Activated CD4-positive, alpha-beta T cell treated with anti-CD3 and anti-CD28 coated beads for 24 hours (primary cell): Measurements from ENCODE around the gene EVI5.

ENCODE experiments used
- DNase-seq, 2 donors: peaks; one replicate each; pipeline ENCODE4 v3.0.0-alpha.2; 2020; ENCODE audit warnings: low read depth in 2 of 2

The EVI5 gene

DNA sequence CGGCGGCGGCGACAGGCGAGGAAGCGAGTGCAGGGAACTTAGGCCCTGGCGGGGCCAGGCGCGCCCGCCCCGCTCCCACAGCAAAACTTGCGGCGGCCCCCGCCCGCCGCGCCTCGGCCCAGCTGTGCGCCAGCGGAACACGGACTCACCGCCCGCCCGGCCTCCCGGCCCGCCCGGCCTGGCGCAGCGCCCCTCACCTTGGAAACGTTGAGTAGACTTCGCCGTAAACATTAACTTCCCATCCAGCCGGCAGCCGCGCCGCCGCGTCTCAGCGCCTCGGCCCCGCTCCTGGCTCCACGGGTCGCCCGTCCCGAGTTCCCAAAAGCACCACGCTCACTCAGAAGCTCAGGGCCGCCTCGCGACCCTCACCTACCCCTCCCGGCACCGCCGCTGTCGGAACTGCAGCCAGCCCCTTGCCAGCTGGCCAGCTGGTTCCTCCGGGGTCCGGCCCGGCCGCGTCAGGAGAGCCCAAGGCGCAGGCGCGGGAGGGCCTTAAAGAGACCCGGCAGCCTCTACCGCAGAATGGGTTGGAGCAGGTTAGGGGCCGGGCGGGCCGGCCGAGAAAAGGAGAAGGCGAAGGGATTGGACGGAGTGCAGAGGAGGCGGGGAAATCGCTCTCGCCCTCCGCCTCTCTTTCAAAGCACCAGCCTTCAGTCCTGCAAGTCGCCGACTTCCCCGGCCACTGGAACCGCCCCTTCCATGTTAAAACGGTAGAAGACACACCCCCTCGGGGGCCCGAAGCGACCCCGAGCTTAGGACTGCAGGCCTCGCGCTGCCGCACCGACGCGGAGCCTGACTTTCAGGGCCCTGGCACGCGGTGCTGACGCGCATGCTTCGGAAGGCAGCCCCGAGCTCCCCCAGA, at the start of gene EVI5:
Gene EVI5, minus strand, starts transcription at position 470 of the 862 bp plus-strand sequence. CDS start 48,562 bp downstream, outside the sequence.
- DNase-seq, result peak; percentile 46 to 49

DNA sequence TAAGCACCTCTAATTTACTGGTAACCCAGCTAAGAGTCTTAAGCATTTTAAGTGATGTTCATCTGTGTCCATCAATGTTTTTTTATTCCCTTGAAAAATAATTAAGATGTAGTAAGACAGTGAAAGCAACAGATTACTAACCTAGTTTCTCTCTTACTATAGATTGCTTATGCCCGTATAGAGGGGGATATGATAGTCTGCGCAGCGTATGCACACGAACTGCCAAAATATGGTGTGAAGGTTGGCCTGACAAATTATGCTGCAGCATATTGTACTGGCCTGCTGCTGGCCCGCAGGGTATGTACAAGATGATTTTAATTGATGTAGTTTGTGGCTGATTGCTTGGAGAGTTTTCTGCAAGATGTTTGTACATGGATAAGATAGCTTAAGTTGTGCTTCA, 49.7 kb upstream of the EVI5 start:
- DNase-seq, result no peak

DNA sequence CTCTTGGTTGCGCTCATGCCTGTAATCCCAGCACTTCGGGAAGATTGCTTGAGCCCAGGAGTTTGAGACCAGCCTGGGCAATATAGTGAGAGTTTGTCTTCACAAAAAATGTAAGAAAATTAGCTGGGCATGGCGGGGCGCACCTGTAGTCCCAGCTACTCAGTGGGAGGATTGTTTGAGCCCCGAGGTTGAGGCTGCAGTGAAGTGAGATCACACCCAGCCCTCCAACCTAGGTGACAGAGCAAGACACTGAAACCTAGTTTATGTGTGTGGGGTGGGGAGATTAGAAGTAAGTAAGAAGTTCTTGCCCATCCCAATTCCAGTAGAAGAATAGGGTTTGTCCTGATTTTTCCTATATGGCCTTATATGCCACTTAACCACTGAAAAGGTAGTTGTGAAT, 48.9 kb upstream of the EVI5 start:
- no peak for DNase-seq

DNA sequence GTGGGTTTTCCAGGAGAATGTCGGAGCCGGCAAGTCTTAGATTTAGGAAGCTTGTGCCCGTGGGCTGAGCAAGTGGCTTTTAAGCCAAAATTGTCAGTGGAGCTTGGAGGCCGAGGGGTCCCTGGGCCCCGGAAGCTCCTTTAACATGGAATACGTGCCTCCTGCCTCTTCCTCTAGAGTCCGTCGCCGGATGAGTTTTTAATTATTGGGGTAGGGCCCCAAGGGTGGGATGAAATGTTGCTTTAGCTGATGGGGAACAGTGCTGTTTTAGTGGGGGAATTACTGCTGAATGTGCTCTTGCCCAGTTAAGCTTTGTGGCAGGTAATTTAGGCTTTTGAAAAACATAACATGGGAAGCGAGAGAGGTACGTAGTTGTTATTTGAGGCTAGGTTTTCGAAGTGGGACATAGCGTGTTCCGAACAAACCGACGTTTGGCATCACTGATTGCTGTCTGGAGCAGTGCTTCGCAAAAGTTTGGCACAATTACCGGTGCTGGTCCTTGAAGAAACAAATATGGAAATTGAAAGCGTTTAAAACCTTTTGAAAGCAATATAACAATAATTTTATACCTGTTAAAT, 47.7 kb upstream of the EVI5 start:
- no peak for DNase-seq

DNA sequence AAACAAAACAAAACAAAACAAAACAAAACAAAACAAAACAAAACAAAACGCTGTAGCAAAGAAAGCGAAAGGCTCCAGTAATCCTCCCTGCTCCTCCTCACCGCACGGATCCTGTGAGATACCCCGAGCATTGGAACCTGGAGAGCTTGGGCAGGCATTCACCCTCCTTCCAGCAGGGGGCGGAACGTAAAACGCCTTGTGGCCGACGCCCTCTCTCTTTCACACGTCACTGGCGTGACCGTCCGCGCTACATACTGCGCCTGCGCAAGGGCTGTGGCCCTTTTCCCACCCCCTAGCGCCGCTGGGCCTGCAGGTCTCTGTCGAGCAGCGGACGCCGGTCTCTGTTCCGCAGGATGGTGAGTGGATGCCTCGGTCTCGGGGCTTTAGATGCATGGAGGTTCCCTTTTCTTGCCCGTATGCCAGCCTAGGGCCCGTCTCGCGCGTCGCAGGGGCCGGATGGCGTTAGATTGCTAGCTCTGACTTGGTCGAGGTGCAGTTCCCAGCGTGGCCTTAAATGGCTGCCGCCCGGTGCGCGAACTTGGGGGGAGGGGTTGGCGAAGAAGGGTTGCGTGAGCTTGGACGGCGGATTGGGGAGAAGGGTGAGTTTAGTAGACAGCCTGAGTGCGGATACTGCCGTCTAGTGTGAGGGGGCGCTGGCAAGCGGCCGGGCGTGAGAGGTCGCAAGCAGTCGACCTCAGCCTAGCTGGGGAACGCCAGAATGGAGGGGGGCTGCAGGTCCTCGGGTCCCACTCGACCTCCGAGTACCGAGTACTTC, 47.0 kb upstream of the EVI5 start, which contains the start of gene RPL5:
Gene RPL5, plus strand, starts transcription at position 279 of the 775 bp plus-strand sequence. Its CDS starts 75 bp downstream, at position 354.
- peak; percentile 96 to 97 for DNase-seq

DNA sequence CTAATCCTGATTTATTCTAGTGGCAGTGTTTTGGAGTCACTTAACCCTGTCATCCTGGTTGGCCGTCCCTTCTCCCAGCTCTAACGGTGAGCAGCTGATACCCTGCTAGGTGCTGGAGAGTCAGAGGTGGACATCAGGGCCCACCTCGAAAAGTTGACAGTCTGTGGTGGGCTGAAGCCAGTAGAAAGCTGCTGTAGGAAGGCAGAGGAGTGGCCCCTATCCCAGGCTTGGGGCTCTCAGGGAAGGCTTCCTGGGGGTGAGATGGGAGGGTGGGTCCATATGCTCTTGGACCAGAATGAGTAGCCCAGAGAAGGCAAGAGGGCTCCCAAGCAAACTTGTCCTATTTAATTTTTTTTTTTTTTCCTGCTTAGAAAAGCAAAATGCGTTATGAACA, 46.5 kb upstream of the EVI5 start:
- DNase-seq, result no peak

DNA sequence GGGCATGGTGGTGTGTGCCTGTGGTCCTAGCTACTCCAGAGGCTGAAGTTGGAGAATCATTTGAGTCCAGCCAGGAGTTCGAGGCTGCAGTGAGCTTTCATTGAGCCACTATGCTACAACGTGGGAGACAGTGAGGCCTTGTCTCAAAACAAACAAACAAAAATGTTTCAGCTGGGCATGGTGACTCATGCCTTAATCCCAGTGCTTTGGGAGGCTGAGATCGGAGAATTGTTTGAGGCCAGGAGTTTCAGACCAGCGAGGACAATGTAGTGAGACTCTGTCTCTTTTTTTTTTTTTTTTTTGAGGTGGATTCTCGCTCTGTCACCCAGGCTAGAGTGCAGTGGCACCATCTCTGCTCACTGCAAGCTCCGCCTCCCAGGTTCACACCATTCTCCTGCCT, 41.9 kb upstream of the EVI5 start:
- no peak for DNase-seq

DNA sequence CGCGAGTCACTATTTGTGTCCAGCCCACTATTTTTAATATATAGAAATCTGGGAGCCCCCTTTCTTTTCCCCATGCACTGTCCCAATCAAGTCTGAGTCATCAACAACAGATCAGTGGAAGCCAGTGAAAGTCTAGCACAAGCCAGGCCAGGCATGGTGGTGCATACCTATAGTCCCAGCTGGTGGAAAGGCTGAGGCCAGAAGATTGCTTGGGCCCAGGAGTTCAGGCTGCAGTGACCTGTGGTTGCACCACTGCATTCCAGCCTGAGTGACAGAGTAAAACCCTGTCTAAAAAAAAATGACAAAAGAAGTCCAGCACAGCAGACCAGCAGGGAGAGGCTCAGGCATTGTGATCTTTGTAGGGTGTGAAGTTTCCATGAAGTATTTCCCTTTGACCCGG, 38.0 kb upstream of the EVI5 start:
- no peak for DNase-seq

DNA sequence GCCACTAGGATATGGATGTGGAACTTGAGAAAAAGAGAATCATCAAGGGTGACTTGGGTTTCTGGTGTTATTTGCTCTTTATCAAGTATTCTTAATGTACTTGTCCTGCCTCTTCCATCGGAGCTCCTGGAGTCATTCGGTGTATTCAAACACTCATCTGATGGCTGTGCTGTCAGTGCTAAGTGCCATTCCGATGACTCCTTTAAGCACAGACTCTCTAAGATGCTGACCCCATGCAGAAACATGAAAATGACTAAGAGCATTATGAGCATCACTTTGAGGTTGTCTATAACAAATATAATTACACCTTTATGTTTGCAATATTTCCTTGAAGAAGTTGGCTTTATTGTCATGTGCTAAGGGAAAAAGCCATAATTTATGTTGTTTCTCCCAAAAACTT, 35.6 kb upstream of the EVI5 start:
- DNase-seq, result no peak

DNA sequence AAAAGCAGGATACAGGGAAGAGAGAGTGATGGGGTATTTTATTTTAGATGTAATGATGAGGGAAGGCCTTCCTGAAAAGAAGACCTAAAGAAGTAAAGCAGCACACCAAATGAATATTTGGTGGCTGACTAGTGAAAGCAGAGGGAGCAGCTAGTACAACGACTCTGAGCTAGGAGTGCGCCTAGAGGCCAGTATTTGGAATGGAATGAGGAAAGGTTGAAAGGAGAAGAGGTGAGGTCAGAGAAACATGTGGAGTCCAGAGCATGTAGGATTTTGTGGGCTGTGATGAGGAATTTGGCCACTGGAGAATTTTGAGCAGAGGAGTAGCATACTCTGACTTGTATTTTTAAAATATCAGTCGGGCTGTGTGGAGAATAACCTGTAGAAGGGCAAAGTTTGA, 35.1 kb upstream of the EVI5 start:
- no peak for DNase-seq

DNA sequence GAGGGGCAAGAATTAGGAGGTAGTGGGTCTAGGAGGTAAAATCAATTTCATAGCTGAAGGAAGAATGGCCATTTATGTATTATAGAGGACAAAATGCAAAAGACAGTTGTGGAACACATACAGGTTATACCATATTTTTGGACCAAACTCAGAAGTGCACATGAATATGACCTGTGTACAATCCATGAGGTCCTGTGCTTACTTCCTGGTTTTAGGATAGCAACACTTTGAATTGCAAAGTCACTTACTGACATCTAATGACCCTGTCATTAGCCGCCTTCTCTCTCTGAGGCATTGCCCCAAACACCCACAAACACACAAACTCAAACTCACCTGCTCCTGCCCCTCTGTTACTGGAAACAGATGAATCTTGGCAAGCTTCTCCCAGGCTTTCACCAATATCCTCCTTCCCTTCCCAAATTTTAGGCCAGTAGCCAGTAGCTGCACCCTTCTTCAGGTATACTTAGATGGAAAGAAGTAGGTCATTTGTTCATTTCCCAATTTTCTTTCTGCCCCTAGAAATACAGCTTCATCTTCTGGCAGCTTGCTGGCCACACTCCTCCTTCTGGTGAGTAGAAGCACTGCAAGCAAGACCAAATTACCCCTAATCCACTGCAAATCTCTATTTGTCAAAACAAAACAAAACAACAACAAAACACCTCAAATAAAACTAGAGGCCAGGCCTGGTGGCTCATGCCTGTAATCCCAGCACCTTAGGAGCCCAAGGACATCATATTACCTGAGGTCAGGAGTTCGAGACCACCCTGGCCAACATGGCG, 33.3 kb upstream of the EVI5 start:
- no peak for DNase-seq

DNA sequence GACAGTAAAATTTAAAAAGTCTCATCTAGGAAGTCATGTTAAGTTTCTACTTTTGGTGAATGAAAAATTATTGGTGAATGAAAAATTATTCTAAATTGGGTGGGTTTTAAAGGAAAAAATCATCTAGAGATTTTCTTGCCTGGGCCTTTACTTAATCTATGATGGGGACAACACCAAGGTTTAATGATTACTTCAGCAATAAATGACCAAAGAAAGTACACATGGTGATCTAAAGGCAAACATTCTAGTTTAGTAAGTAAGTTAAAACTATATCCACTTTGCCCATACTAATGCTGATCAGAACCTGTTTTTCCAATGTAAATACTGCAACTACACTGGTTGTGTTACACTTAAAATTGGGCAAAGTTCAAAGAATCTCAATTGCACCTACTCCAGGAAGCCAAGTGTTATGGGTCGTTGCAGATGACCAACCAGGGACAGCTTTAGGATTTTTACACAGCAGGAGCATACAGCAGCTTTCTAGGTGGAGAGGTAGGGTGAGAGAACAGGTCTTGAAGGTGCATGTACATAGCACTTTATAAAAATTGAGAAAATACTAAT, 32.3 kb upstream of the EVI5 start:
- no peak for DNase-seq

DNA sequence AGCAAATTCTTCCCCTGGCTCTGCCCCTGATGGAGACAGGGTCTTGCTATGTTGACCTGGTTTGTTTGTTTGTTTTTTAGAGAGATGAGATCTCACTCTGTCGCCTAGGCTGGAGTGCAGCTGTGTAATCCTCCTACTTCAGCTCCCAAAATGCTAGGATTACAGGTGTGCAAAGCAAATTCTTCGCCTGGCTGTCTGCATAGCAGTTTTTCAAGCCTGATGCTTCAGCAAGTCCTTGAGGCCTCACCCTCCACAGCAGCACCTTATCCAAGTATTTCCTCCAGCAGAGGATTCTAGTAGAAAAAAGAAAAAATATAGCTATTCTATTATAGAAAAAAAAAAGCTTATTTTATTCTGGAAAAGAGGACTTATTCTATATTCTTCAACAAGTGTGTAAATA, 31.8 kb upstream of the EVI5 start:
- DNase-seq, result no peak

DNA sequence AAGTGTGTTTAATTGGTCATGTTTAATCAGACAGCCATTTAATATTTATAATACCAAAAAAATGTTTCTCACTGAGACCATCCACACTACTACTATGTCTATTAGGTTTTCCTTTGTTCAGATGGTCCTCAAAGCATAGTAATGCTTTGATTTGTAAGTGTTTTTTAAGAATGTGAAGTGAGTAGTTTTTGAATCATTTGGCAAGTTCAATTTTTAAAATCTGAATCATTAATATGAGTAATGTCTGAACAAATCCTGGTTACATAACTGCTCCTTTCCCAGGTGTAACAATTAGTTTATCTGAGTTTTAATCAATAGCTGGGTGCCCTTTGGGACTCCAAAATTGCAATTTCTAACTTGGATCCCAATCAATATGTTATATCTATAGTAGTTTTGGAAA, 23.5 kb upstream of the EVI5 start:
- no peak for DNase-seq

DNA sequence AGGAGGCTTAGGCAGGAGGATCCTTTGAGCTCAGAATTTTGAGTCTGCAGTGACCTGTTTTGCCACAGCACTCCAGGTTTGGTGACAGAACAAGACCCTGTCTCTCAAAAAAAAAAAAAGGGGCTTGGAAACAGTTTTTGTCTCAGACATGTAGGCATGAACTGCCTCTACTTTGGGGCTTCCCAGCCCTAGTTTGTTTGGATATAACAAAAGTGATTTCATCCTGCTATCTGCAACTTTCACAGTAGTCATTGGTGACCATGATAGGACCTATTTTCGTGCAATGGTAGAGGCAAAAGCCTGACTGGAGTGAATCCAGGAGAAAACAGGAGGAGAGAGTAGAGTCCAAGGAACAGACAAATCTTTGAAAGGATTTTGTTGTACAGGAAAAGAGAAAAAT, 20.3 kb upstream of the EVI5 start:
- no peak for DNase-seq

DNA sequence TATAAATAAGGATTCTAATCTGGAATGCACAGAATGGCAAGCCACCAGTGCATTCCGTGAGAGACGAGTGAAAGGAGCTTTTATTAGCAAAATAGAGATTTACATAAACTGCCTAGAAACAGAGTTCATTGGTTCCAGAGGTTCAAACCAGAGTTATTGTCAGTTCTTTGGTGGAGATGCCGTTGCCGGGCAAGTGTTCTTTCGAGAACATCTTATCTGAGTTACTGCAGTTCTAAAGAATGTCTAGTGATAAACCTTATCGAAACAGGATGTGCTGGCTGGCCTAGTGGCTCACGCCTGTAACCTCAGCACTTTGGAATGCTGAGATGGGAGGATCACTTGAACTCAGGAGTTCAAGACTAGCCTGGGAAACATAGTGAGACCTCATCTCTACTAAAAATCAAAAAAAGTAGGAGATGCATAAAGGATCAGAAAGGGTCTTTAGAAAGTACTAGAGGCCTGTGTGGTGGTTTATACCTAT, 19.9 kb upstream of the EVI5 start:
- no peak for DNase-seq

DNA sequence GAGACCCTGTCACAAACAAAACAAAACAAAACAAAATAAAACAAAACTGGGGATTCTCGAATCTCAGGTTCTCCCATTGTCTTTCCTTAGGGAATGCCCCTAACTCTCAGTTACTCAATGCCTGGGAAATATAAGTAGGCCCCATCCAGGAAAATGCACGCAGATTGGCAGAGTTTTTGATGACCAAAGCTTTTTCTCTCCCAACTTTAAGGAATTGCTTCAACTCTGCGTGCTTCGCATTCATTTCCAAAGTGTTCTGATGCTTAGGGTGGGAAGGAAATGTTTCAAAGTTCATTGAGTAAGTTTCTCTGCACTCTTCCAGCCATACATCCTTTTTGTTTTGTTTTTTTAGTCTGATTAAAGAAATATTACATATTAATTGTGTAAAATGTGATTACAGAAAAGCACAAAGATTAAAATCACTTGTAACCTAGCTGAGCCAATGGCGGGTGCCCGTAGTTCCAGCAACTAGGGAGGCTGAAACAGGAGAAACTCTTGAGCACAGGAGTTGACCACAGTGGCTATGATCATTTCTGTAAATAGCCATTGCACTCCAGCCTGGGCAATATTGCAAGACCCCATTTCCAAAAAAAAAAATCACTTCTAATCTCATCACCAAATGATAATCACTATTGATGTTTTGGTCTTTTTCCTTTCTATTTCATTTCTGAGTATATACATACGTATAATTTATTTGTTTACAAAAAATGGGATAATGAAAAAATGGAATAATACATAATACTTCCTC, 18.4 kb upstream of the EVI5 start:
- no peak for DNase-seq

DNA sequence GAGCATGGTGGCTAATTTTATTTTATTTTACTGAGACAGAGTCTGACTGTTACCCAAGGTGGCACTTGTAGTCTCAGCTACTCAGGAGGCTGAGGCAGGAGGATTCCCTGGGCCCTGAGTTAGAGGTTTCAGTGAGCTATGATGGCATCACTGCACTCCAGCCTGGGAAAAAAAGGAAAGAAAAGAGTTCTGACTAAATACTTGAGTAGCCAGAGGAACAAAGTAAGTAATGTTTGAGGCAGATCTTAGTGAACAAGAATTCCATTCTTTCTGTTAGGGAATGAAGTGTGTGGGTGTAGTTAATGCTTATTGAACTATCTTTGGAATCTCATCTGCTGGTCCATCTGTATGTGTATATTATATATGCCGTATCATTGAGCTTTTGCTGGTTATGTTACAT, 13.1 kb upstream of the EVI5 start:
- no peak for DNase-seq

DNA sequence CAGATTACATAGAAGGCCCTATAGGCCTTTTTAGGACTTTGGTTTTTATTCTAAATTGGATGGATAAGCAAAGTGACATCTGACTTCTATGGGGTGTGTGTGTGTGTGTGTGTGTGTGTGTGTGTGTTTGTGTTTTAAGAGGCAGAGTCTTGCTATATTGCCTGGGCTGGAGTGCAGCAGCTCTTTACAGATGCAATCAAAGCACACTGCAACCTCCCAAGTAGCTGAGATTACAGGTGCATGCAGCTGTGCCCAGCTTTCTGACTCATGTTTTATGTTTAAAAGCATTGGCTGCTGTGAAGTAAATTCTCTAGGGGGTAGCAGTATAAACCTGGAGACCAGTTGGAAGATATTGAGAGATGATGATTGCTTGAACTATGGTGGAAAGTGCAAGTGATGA, 12.4 kb upstream of the EVI5 start:
- DNase-seq, result no peak

DNA sequence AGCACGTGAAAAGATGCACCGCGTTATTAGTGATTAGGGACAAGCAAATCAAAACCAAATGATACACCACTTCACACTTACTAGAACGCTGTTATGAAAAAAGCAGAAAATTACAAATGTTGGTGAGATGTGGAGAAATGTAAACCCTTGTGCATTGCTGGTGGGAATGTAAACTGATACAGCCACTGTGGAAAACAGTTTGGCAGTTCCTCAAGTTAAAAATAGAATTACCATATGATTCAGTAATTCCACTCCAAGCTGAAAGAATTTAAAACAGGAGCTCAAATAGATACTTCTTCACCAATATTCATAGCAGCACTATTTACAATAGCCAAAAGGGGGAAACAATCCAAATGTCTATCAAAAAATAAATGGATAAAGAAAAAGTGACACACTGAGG, 10.3 kb upstream of the EVI5 start:
- DNase-seq, result no peak

DNA sequence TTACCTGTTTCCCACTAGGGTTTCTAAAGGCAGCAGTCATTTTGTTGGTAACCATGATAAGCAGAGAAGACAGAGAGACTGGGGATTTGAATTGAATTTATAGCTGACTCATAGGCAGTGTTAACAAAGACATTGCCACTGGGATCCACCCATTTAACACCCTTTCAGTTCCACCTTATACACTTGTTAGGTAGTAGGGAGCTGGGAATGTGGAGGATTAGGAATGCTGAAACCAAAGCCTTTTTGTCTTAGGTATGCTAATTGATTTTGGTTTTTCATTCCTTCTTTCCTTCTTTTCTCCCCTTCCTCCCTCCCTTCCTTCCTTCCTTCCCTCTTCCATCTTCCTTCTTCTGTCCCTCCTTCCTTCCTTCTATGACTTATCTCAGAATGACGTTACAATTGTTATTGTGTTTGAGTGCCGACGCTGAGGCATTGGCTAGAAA, 7.5 kb upstream of the EVI5 start:
- DNase-seq, result no peak
